Endodermal cell (in vitro differentiated cells): Measurements from ENCODE around the gene RALGAPA2. TPM values are rescaled to one million over a fixed set of nuclear protein-coding genes. Genes with fewer than 3 reads are reported as not detected.

ENCODE experiments used
- DNase-seq: peaks from one replicate; pipeline ENCODE4 v3.0.0-alpha.2; 2017
- H3K27ac ChIP-seq: 2 replicates; pipeline ENCODE4 v1.5.1; 2013; ENCODE audit warnings: mild to moderate bottlenecking, low read depth, low read length, moderate library complexity
- H3K27me3 ChIP-seq: 2 replicates; pipeline ENCODE4 v1.6.1; 2013; ENCODE audit warnings: mild to moderate bottlenecking, low read length, moderate library complexity; ENCODE audit not compliant: insufficient read depth, control insufficient read depth, poor library complexity, severe bottlenecking
- H3K36me3 ChIP-seq: 2 replicates; pipeline ENCODE4 v1.7.0; 2013; ENCODE audit warnings: mild to moderate bottlenecking, low read length, moderate library complexity; ENCODE audit not compliant: control insufficient read depth, insufficient read depth
- H3K4me1 ChIP-seq: one replicate; pipeline ENCODE4 v1.7.0; 2013; ENCODE audit warnings: low read length; ENCODE audit not compliant: control insufficient read depth, insufficient read depth
- H3K4me3 ChIP-seq: 2 replicates; pipeline ENCODE4 v1.5.1; 2013; ENCODE audit warnings: mild to moderate bottlenecking, low read length, moderate library complexity
- H3K9ac ChIP-seq: 2 replicates; pipeline ENCODE4 v1.6.1; 2013; ENCODE audit warnings: mild to moderate bottlenecking, low read length, moderate library complexity; ENCODE audit not compliant: poor library complexity, severe bottlenecking; ENCODE audit errors: extremely low read depth
- H3K9me3 ChIP-seq: 2 replicates; pipeline ENCODE4 v1.6.1; 2013; ENCODE audit warnings: mild to moderate bottlenecking, low read length, moderate library complexity; ENCODE audit not compliant: control insufficient read depth
- H3K27ac Mint-ChIP-seq: 2 replicates; pipeline ENCODE4 v1.8.0; 2020; ENCODE audit warnings: mixed read lengths
- H3K27me3 Mint-ChIP-seq: 2 replicates; pipeline ENCODE4 v1.8.0; 2021; ENCODE audit warnings: mild to moderate bottlenecking, mixed read lengths; ENCODE audit not compliant: insufficient read depth
- H3K36me3 Mint-ChIP-seq: 2 replicates; pipeline ENCODE4 v1.8.0; 2020; ENCODE audit warnings: low read depth, mixed read lengths
- H3K4me1 Mint-ChIP-seq: 2 replicates; pipeline ENCODE4 v1.8.0; 2020; ENCODE audit warnings: mixed read lengths
- H3K4me3 Mint-ChIP-seq: 2 replicates; pipeline ENCODE4 v1.8.0; 2020; ENCODE audit warnings: mild to moderate bottlenecking, moderate library complexity, mixed read lengths
- H3K9me3 Mint-ChIP-seq: 2 replicates; pipeline ENCODE4 v1.8.0; 2020; ENCODE audit warnings: mild to moderate bottlenecking, mixed read lengths
- CTCF ChIP-seq: fragments of 200-600 bp; sonication (generic); conservative IDR thresholded peaks from 2 replicates; pipeline ENCODE4 v1.5.0; 2021; ENCODE audit warnings: antibody characterized with exemption, mild to moderate bottlenecking
- WGBS, 2 experiments: methylation state at CpG; one replicate each; pipeline versions ENCODE4 v1.1.5 to v1.1.7; 2013; ENCODE audit warnings: missing lambda C conversion rate in 2 of 2, mixed read lengths in 1 of 2; ENCODE audit not compliant: insufficient coverage in 1 of 2, insufficient read length in 1 of 2; 5-methylcytosine and 5-hydroxymethylcytosine counted together
- total RNA-seq, 2 donors: library from RNA; stranded (reverse); fragmentation: NEBNext Ultra II Directional in 1 of 2; extraction: Animal tissue kit (Norgen Biotek cat#: 25700) in 1 of 2; gene quantifications; 2 replicates in 1 of 2; 3 replicates in 1 of 2; pipeline ENCODE4 v1.2.1, GENCODE V29; 2021

RALGAPA2 gene
- total RNA-seq, 2 donors from 2014 or later: 19.5 to 24.6 TPM

- peaks cover 15% of the 10 kb centered on the region for H3K36me3 ChIP-seq
- no peaks in the 10 kb centered on the region for H3K27me3 ChIP-seq
- DNase-seq: no peak
- H3K4me1 Mint-ChIP-seq: no peaks in the 10 kb centered on the region
- no peak overlapping the region for H3K4me3 ChIP-seq
- no peaks in the 10 kb centered on the region for H3K4me1 ChIP-seq
- no peaks in the 10 kb centered on the region for H3K27me3 Mint-ChIP-seq
- H3K9ac ChIP-seq: no peak overlapping the region
- TF ChIP-seq CTCF: no peak
- WGBS, 2 experiments: 96% methylated on average over 5 of the region's 5 CpGs; no CpG with 5 or more reads in 1 of the 2 experiments
- no peak overlapping the region for H3K4me3 Mint-ChIP-seq
- H3K27ac Mint-ChIP-seq: no peak overlapping the region
- no peak overlapping the region for H3K27ac ChIP-seq
- no peaks in the 10 kb centered on the region for H3K9me3 ChIP-seq
- peaks cover 21% of the 10 kb centered on the region for H3K36me3 Mint-ChIP-seq
- H3K9me3 Mint-ChIP-seq: no peaks in the 10 kb centered on the region
Observed at GRCh38 chr20:20520776-20521175, 191.7 kb downstream of the RALGAPA2 start.

GRCh38 chr20:20519269-20519668 is 193.2 kb downstream of the RALGAPA2 start:
- H3K4me3 ChIP-seq: no peak overlapping the region
- no peaks in the 10 kb centered on the region for H3K4me1 ChIP-seq
- H3K9me3 Mint-ChIP-seq: peaks cover 14% of the 10 kb centered on the region
- H3K36me3 ChIP-seq: peaks cover 20% of the 10 kb centered on the region
- peaks cover 33% of the 10 kb centered on the region for H3K36me3 Mint-ChIP-seq
- no peaks in the 10 kb centered on the region for H3K27me3 ChIP-seq
- no peak for TF ChIP-seq CTCF
- peaks cover 9% of the 10 kb centered on the region for H3K9me3 ChIP-seq
- H3K27me3 Mint-ChIP-seq: no peaks in the 10 kb centered on the region
- no peak overlapping the region for H3K4me3 Mint-ChIP-seq
- H3K27ac Mint-ChIP-seq: no peak overlapping the region
- no peak overlapping the region for H3K9ac ChIP-seq
- no peaks in the 10 kb centered on the region for H3K4me1 Mint-ChIP-seq
- H3K27ac ChIP-seq: no peak overlapping the region
- no peak for DNase-seq

GRCh38 chr20:20518263-20518662 is 194.2 kb downstream of the RALGAPA2 start:
- Mint-ChIP-seq H3K4me1 (no peaks in the 10 kb centered on the region), H3K27ac (no peak overlapping the region), H3K9me3 (peaks cover 24% of the 10 kb centered on the region), H3K36me3 (peaks cover 43% of the 10 kb centered on the region), H3K27me3 (no peaks in the 10 kb centered on the region), H3K4me3 (no peak overlapping the region)
- Histone ChIP-seq H3K9me3 (peaks cover 16% of the 10 kb centered on the region), H3K9ac (no peak overlapping the region), H3K36me3 (peaks cover 25% of the 10 kb centered on the region), H3K4me3 (no peak overlapping the region), H3K4me1 (no peaks in the 10 kb centered on the region), H3K27me3 (no peaks in the 10 kb centered on the region), H3K27ac (no peak overlapping the region)
- TF ChIP-seq CTCF: no peak
- 98 to 100% methylated on average over 1 to 8 of the region's 8 CpGs for WGBS, 2 experiments
- no peak for DNase-seq
